ENCODE measurements around the gene FDXR.

DNA sequence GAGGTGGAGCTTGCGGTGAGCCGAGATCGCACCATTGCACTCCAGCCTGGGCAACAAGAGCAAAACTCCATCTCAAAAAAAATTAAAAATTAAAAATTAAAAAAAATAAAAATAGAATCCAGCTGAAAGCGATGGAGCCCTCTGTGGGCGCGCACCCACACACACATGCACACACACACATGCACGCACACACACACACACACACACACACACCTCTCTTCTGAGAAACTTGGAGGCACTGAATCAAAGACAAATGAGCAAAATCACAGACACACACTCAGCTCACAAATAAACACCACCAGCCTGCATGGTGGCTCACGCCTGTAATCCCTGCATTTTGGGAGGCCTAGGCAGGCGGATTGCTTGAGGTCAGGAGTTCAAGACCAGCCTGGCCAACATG, 30.2 kb upstream of the FDXR start:
- no peak for TF ChIP-seq CTCF (IDR thresholded peaks at IDR 0.05)
- TF ChIP-seq EP300 (IDR thresholded peaks at IDR 0.05), result no peak
- no peak for TF ChIP-seq POLR2AphosphoS5 (IDR thresholded peaks at IDR 0.05)
